Endothelial cell of umbilical vein (primary cell): ENCODE measurements around the gene BUB1B. TPM values are rescaled to one million over a fixed set of nuclear protein-coding genes. Genes with fewer than 3 reads are reported as not detected.

Experiments used
- BruUV-seq: library from RNA; stranded (reverse); fragments of 400-500 nt; replicated peaks from 2 replicates; lab custom pipeline; 2021; lab: Mats Ljungman, UMichigan
- CTCF ChIA-PET: fragments of 300-600, 350-600 bp; sonication (Branson Sonifier 250); formaldehyde crosslinking; loops from one replicate; lab custom pipeline; 2021; ENCODE audit warnings: antibody characterized with exemption, inconsistent platforms; lab: Charles Lee
- POLR2A ChIA-PET: fragments of 300-600, 350-600 bp; sonication (Branson Sonifier 250); formaldehyde crosslinking; loops from one replicate; lab custom pipeline; 2021; ENCODE audit warnings: antibody characterized with exemption, inconsistent platforms; lab: Charles Lee
- DNase-seq: peaks from one replicate; pipeline ENCODE4 v3.0.0-alpha.2; 2011; ENCODE audit warnings: low read depth, low spot score
- FAIRE-seq: peaks from 2 replicates; lab custom pipeline; 2011; peaks lifted over from hg19 to GRCh38; lab: Jason Lieb, UNC
- H2AFZ ChIP-seq: 2 replicates; pipeline ENCODE4 v1.6.0; 2012; ENCODE audit warnings: low read depth, low read length, control low read depth, inconsistent platforms
- H3K27ac ChIP-seq: 2 replicates; pipeline ENCODE4 v1.5.1; 2011; ENCODE audit warnings: low read depth, mild to moderate bottlenecking, control low read depth, low read length, moderate library complexity; ENCODE audit not compliant: insufficient read depth
- H3K27me3 ChIP-seq, 2 experiments: 2 replicates each; pipeline versions ENCODE4 v1.6.0 to v1.6.1; 2011; ENCODE audit warnings: low read length in 2 of 2, mixed read lengths in 1 of 2; ENCODE audit not compliant: control insufficient read depth in 2 of 2, insufficient read depth in 2 of 2
- H3K36me3 ChIP-seq, 2 experiments: 2 replicates in 1 of 2; 3 replicates in 1 of 2; pipeline ENCODE4 v1.5.1; 2011; ENCODE audit warnings: low read length in 2 of 2, mild to moderate bottlenecking in 1 of 2, moderate library complexity in 1 of 2; ENCODE audit not compliant: control insufficient read depth in 2 of 2, insufficient read depth in 2 of 2; ENCODE audit errors: extremely low read depth in 1 of 2
- H3K4me1 ChIP-seq: 3 replicates; pipeline ENCODE4 v1.5.1; 2011; ENCODE audit warnings: mild to moderate bottlenecking, low read length; ENCODE audit not compliant: control insufficient read depth, insufficient read depth; ENCODE audit errors: extremely low read depth
- H3K4me2 ChIP-seq: 2 replicates; pipeline ENCODE4 v1.6.1; 2011; ENCODE audit warnings: low read length, control low read depth, mixed read lengths; ENCODE audit not compliant: insufficient read depth
- H3K4me3 ChIP-seq, 3 experiments: fragments of 200-600 bp in 1 of 3; sonication (generic), shearing (Covaris generic) in 1 of 3; replicated peaks in 1 of 3; 2 replicates each; pipeline ENCODE4 v1.5.1; 2011 to 2016; ENCODE audit warnings: control low read depth in 3 of 3, low read length in 3 of 3, mild to moderate bottlenecking in 2 of 3, inconsistent platforms in 1 of 3, low read depth in 1 of 3, moderate library complexity in 1 of 3; ENCODE audit not compliant: insufficient read depth in 1 of 3
- H3K79me2 ChIP-seq: 2 replicates; pipeline ENCODE4 v1.6.0; 2012; ENCODE audit warnings: low read length, inconsistent platforms; ENCODE audit not compliant: control insufficient read depth, insufficient read depth
- H3K9ac ChIP-seq: replicated peaks from 2 replicates; pipeline ENCODE3; 2011; ENCODE audit warnings: low read length, control low read depth; ENCODE audit not compliant: insufficient read depth; ENCODE audit errors: extremely low read depth
- H3K9me1 ChIP-seq: replicated peaks from 3 replicates; pipeline ENCODE4 v1.6.0; 2011; ENCODE audit warnings: mild to moderate bottlenecking, low read length; ENCODE audit not compliant: control insufficient read depth, insufficient read depth; ENCODE audit errors: extremely low read depth
- H3K9me3 ChIP-seq: replicated peaks from 2 replicates; pipeline ENCODE4 v1.5.1; 2012; ENCODE audit warnings: low read length, inconsistent platforms; ENCODE audit not compliant: control insufficient read depth, insufficient read depth
- H4K20me1 ChIP-seq: replicated peaks from 2 replicates; pipeline ENCODE3; 2011; ENCODE audit warnings: mild to moderate bottlenecking, low read length; ENCODE audit not compliant: control insufficient read depth, insufficient read depth; ENCODE audit errors: extremely low read depth
- EZH2 ChIP-seq: IDR thresholded peaks from 2 replicates; pipeline ENCODE4 v1.6.1; 2012; ENCODE audit warnings: borderline replicate concordance, low read depth, mild to moderate bottlenecking, moderate library complexity, low read length, inconsistent platforms; ENCODE audit not compliant: severe bottlenecking
- FOS ChIP-seq: IDR thresholded peaks from 2 replicates; pipeline ENCODE4 v1.6.1; 2011; ENCODE audit warnings: mild to moderate bottlenecking, low read length, moderate library complexity, borderline replicate concordance; ENCODE audit not compliant: insufficient read depth
- JUN ChIP-seq: IDR thresholded peaks from 2 replicates; pipeline ENCODE4 v1.6.1; 2011; ENCODE audit warnings: borderline replicate concordance, low read depth; ENCODE audit not compliant: insufficient read length, insufficient read depth
- MYC ChIP-seq: IDR thresholded peaks from one replicate; pipeline ENCODE4 v1.6.1; 2011; ENCODE audit warnings: mild to moderate bottlenecking, low read depth, low read length
- POLR2AphosphoS5 ChIP-seq: IDR thresholded peaks from 2 replicates; pipeline ENCODE4 v1.6.1; 2012; ENCODE audit warnings: low read depth, mild to moderate bottlenecking, control low read depth, low read length, moderate library complexity; ENCODE audit not compliant: insufficient read depth
- dilution Hi-C: fragments of 300-500 bp; cut with MboI; formaldehyde crosslinking; loops from one replicate; pipeline ENCODE4 v1.15.0; 2019; ENCODE audit warnings: low sequenced_read_pairs; ENCODE audit not compliant: extremely low pct_ligation_motif_present
- intact Hi-C: fragments of 100-400 bp; cut with micrococcal nuclease; formaldehyde crosslinking; loops from one replicate; pipeline ENCODE4 v1.10.0; 2022
- polyA plus RNA-seq, 4 experiments: library from polyadenylated mRNA; depleted of rRNA in 3 of 4; stranded (reverse) in 3 of 4; unstranded in 1 of 4; fragments of >200 nt; gene quantifications; 2 replicates each; pipeline versions ENCODE4 v1.2.1 to v1.2.3, GENCODE V29; 2011 to 2012; ENCODE audit warnings: missing spikeins in 1 of 4
- total RNA-seq: library from RNA; stranded (reverse); gene quantifications from 2 replicates; pipeline ENCODE4 v1.2.3, GENCODE V29; 2021
- TF ChIP-seq, protein P1 (sequence below): IDR thresholded peaks from 2 replicates; pipeline ENCODE4 v1.6.1; 2011; ENCODE audit not compliant: insufficient read depth, insufficient read length

The BUB1B gene
- total and polyA plus RNA-seq, 2 donors (not counting 3 experiments of a cell fraction or from before 2014, with no cell fraction given) = 12.2 to 69.8 TPM

GRCh38 chr15:40183636-40184463 lies 23.0 kb downstream of the BUB1B start:
- H4K20me1 ChIP-seq = no peaks in the 10 kb centered on the region
- CTCF ChIA-PET = interaction anchor here (0.9 to 2.1 kb wide), 12 partner anchors 9 to 157 kb away, joined by 3 to 11 read pairs (median 4); partner anchors contain the start of genes BMF, BUB1B and CCDC9B
- no peaks in the 10 kb centered on the region for H3K9me1 ChIP-seq
- peaks cover 10% of the 10 kb centered on the region for H3K79me2 ChIP-seq
- no peak overlapping the region for H3K4me2 ChIP-seq
- H3K27me3 ChIP-seq = no peaks in the 10 kb centered on the region
- no peak overlapping the region for H3K4me3 ChIP-seq
- H3K36me3 ChIP-seq = peaks cover 0 to 25% of the 10 kb centered on the region in 2 experiments
- no peak overlapping the region for H3K27ac ChIP-seq
- DNase-seq (no peak), FAIRE-seq (no peak)
- no peak overlapping the region for H3K9ac ChIP-seq
- POLR2A ChIA-PET = interaction anchor here (0.5 kb wide), 1 partner anchor 76 kb away, joined by 3 read pairs; no protein-coding TSS in a partner anchor
- no peaks in the 10 kb centered on the region for H3K4me1 ChIP-seq
- H3K9me3 ChIP-seq = no peaks in the 10 kb centered on the region
- dilution Hi-C loops = no loop called here
- intact Hi-C loops = no loop called here
- no TSS peak for BruUV-seq
- no peak overlapping the region for H2AFZ ChIP-seq
- TF ChIP-seq MYC (no peak), EZH2 (no peak), FOS (no peak), POLR2AphosphoS5 (no peak)
- TF ChIP-seq, protein P1, sequence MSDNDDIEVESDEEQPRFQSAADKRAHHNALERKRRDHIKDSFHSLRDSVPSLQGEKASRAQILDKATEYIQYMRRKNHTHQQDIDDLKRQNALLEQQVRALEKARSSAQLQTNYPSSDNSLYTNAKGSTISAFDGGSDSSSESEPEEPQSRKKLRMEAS = no peak

- dilution Hi-C loops = no loop called here
- intact Hi-C loops = no loop called here
- peak; percentile 62 for TF ChIP-seq FOS
- TF ChIP-seq POLR2AphosphoS5 = peak; percentile 33
- TF ChIP-seq, protein P1 = no peak
- peak; percentile 69 for TF ChIP-seq JUN
- Histone ChIP-seq H3K36me3 (peaks cover 0 to 18% of the 10 kb centered on the region in 2 experiments), H3K9ac (no peak overlapping the region), H4K20me1 (no peaks in the 10 kb centered on the region), H2AFZ (no peak overlapping the region), H3K9me1 (no peaks in the 10 kb centered on the region), H3K4me3 (no peak overlapping the region), H3K27ac (peak overlapping the region; percentile 58), H3K27me3 (no peaks in the 10 kb centered on the region), H3K79me2 (peaks cover 39% of the 10 kb centered on the region), H3K9me3 (no peaks in the 10 kb centered on the region), H3K4me1 (no peaks in the 10 kb centered on the region), H3K4me2 (no peak overlapping the region)
- FAIRE-seq (no peak), DNase-seq (peak; percentile 59)
- ChIA-PET CTCF (no interaction called here), POLR2A (no interaction called here)
- BruUV-seq = no TSS peak
Measured at GRCh38 chr15:40190591-40190990, 29.7 kb downstream of the BUB1B start.
